Liver (tissue), 9 donors: ENCODE measurements around the gene KCP. TPM values are rescaled to one million over a fixed set of nuclear protein-coding genes. Genes with fewer than 3 reads are reported as not detected.

Experiments
- DNase-seq: peaks from one replicate; pipeline ENCODE4 v3.0.0-alpha.2; 2017; ENCODE audit warnings: low spot score
- H3K27ac ChIP-seq, 2 donors: one replicate each; pipeline ENCODE4 v1.7.0; 2013; ENCODE audit warnings: inconsistent platforms in 2 of 2, low read length in 2 of 2, control low read depth in 1 of 2, low read depth in 1 of 2, mild to moderate bottlenecking in 1 of 2
- H3K27me3 ChIP-seq, 4 donors: one replicate each; pipeline versions ENCODE4 v1.6.1 to v1.7.0; 2013; ENCODE audit warnings: low read length in 3 of 4, inconsistent platforms in 1 of 4, mild to moderate bottlenecking in 1 of 4, moderate library complexity in 1 of 4; ENCODE audit not compliant: control insufficient read depth in 4 of 4, insufficient read depth in 4 of 4
- H3K36me3 ChIP-seq, 4 donors: one replicate each; pipeline versions ENCODE4 v1.6.1 to v1.7.0; 2013; ENCODE audit warnings: low read length in 3 of 4, mild to moderate bottlenecking in 3 of 4, low read depth in 1 of 4, moderate library complexity in 1 of 4; ENCODE audit not compliant: control insufficient read depth in 4 of 4, insufficient read depth in 3 of 4
- H3K4me1 ChIP-seq, 4 donors: one replicate each; pipeline versions ENCODE4 v1.6.1 to v1.7.0; 2013; ENCODE audit warnings: low read length in 3 of 4, mild to moderate bottlenecking in 3 of 4, moderate library complexity in 1 of 4; ENCODE audit not compliant: control insufficient read depth in 4 of 4, insufficient read depth in 4 of 4
- H3K4me3 ChIP-seq, 3 donors: one replicate each; pipeline versions ENCODE4 v1.6.1 to v1.7.0; 2013; ENCODE audit warnings: low read length in 3 of 3, control low read depth in 1 of 3, low read depth in 1 of 3, mild to moderate bottlenecking in 1 of 3
- H3K9ac ChIP-seq, 2 donors: one replicate each; pipeline ENCODE4 v1.7.0; 2013; ENCODE audit warnings: low read length in 2 of 2, mild to moderate bottlenecking in 2 of 2, moderate library complexity in 2 of 2, control low read depth in 1 of 2, low read depth in 1 of 2
- H3K9me3 ChIP-seq, 4 donors: one replicate each; pipeline versions ENCODE4 v1.6.1 to v1.7.0; 2013; ENCODE audit warnings: low read length in 3 of 4; ENCODE audit not compliant: control insufficient read depth in 4 of 4
- EGR1 ChIP-seq, 2 donors: IDR thresholded peaks; 2 replicates each; pipeline ENCODE4 v1.6.1; 2016 to 2018; ENCODE audit warnings: antibody characterized with exemption in 2 of 2, low read depth in 2 of 2
- FOXA1 ChIP-seq: IDR thresholded peaks from 2 replicates; pipeline ENCODE4 v1.6.1; 2016; ENCODE audit warnings: antibody characterized with exemption
- FOXA2 ChIP-seq: IDR thresholded peaks from 2 replicates; pipeline ENCODE4 v1.6.1; 2016; ENCODE audit warnings: antibody characterized with exemption
- GABPA ChIP-seq, 2 donors: IDR thresholded peaks in 1 of 2; conservative IDR thresholded peaks in 1 of 2; 2 replicates each; pipeline ENCODE4 v1.6.1; 2016; ENCODE audit warnings: antibody characterized with exemption in 2 of 2, mild to moderate bottlenecking in 1 of 2, moderate library complexity in 1 of 2
- HNF4A ChIP-seq, 2 donors: conservative IDR thresholded peaks; 2 replicates each; pipeline ENCODE4 v1.6.1; 2016; ENCODE audit warnings: antibody characterized with exemption in 2 of 2, mild to moderate bottlenecking in 2 of 2
- HNF4G ChIP-seq: IDR thresholded peaks from 2 replicates; pipeline ENCODE4 v1.6.1; 2016; ENCODE audit warnings: antibody characterized with exemption
- JUND ChIP-seq, 2 donors: IDR thresholded peaks; 2 replicates each; pipeline ENCODE4 v1.6.1; 2016; ENCODE audit warnings: antibody characterized with exemption in 2 of 2
- RXRA ChIP-seq, 2 donors: IDR thresholded peaks; 2 replicates each; pipeline ENCODE4 v1.6.1; 2017 to 2018; ENCODE audit warnings: antibody characterized with exemption in 2 of 2, mild to moderate bottlenecking in 1 of 2
- SP1 ChIP-seq: IDR thresholded peaks from 2 replicates; pipeline ENCODE4 v1.6.1; 2018; ENCODE audit warnings: antibody characterized with exemption, mild to moderate bottlenecking
- WGBS: extraction: QIAGEN DNeasy Blood & Tissue Kit; methylation state at CpG from one replicate; pipeline ENCODE4 v1.1.7; 2013; 5-methylcytosine and 5-hydroxymethylcytosine counted together
- polyA plus RNA-seq, 2 donors: library from polyadenylated mRNA; stranded (reverse) in 1 of 2; unstranded in 1 of 2; fragments of 200-250 nt in 1 of 2; fragments of >200 nt in 1 of 2; fragmentation: Nextera tagmentation in 1 of 2; extraction: Ambion mirVana in 1 of 2; gene quantifications; one replicate each; pipeline versions ENCODE4 v1.2.1 to v1.2.3, GENCODE V29; 2013 to 2015
- total RNA-seq, 2 donors: library from RNA; depleted of rRNA; stranded (reverse); fragments of >200 nt; gene quantifications; one replicate each; pipeline ENCODE4 v1.2.3, GENCODE V29; 2014
- TF ChIP-seq, protein P1 (sequence below): IDR thresholded peaks from 2 replicates; pipeline ENCODE4 v1.6.1; 2016; ENCODE audit warnings: antibody characterized with exemption
- TF ChIP-seq, protein P2 (sequence below): fragments of 150-350 bp; IDR thresholded peaks from 2 replicates; pipeline ENCODE4 v1.5.1; 2017; ENCODE audit warnings: improper control_type of control experiment, low read depth, low read length; ENCODE audit not compliant: missing input control
- TF ChIP-seq, protein P3 (sequence below): IDR thresholded peaks from 2 replicates; pipeline ENCODE4 v1.6.1; 2016; ENCODE audit warnings: antibody characterized with exemption, mild to moderate bottlenecking
- donor health status: healthy.
- donor health status: healthy.
- donor health status: healthy.
- donor health status: healthy.
- donor health status: healthy.

The KCP gene
- total and polyA plus RNA-seq, 4 donors, result 0.02 to 0.08 (median 0.05) TPM; not detected in 1

DNA sequence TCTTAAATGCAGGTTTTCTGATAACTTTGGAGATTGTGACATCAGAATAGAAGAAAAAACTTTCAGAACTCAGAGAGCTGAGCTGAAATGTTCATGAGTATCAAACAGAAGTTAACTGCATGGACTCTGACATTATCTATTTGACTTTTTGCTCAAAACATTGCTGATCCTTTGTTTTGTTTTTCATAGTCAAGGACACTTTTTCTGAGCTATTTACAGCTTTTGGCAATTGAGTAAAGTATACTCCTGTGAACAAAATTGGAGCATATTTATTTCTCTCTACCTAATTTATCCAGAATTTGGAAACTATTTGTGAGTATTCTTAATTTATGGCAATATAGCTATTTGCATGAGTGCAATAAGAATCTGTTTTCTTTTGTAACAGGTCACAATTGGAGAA, 11.1 kb downstream of the KCP start:
- no peak for TF ChIP-seq EGR1 (IDR thresholded peaks at IDR 0.05; ENCODE audit: low read depth in 2 of 2)
- no peak for TF ChIP-seq RXRA (IDR thresholded peaks at IDR 0.05)
- TF ChIP-seq, protein P1, sequence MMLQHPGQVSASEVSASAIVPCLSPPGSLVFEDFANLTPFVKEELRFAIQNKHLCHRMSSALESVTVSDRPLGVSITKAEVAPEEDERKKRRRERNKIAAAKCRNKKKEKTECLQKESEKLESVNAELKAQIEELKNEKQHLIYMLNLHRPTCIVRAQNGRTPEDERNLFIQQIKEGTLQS, result no peak
- TF ChIP-seq GABPA (IDR thresholded peaks at IDR 0.05 in 1 of 2, conservative IDR thresholded peaks at IDR 0.05 in 1 of 2), result no peak
- peak; percentile 26 to 36 for TF ChIP-seq HNF4A (conservative IDR thresholded peaks at IDR 0.05)
- peak overlapping the region in 1 of 2 donors; percentile 31 for H3K9ac ChIP-seq
- no peaks in the 10 kb centered on the region for H3K9me3 ChIP-seq
- no peaks in the 10 kb centered on the region for H3K27me3 ChIP-seq
- H3K4me3 ChIP-seq, result no peak overlapping the region
- DNase-seq, result no peak
- peak overlapping the region; percentile 73 to 84 for H3K27ac ChIP-seq
- no peaks in the 10 kb centered on the region for H3K36me3 ChIP-seq
- peaks cover 0 to 15% (median 10%) of the 10 kb centered on the region in 4 donors for H3K4me1 ChIP-seq

DNA sequence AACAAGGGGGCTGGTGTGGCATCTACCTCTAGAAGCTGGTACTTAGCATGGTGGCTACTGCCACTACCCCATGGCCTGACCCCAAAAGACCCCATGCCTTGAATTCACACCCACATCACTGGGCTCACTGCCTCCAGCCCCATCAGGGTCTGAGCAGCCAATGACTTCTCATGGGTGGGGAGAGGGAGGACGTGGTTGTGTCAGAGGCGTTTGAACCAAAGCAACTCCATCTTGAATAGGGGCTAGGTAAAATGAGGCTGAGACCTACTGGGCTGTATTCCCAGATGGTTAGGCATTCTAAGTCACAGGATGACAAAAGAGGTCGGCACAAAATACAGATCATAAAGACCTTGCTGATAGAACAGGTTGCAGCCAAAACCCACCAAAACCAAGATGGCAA, 15.2 kb downstream of the KCP start:
- TF ChIP-seq EGR1 (IDR thresholded peaks at IDR 0.05; ENCODE audit: low read depth in 2 of 2) (no peak), FOXA1 (no peak), JUND (IDR thresholded peaks at IDR 0.05) (no peak)
- TF ChIP-seq, protein P2, sequence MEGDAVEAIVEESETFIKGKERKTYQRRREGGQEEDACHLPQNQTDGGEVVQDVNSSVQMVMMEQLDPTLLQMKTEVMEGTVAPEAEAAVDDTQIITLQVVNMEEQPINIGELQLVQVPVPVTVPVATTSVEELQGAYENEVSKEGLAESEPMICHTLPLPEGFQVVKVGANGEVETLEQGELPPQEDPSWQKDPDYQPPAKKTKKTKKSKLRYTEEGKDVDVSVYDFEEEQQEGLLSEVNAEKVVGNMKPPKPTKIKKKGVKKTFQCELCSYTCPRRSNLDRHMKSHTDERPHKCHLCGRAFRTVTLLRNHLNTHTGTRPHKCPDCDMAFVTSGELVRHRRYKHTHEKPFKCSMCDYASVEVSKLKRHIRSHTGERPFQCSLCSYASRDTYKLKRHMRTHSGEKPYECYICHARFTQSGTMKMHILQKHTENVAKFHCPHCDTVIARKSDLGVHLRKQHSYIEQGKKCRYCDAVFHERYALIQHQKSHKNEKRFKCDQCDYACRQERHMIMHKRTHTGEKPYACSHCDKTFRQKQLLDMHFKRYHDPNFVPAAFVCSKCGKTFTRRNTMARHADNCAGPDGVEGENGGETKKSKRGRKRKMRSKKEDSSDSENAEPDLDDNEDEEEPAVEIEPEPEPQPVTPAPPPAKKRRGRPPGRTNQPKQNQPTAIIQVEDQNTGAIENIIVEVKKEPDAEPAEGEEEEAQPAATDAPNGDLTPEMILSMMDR, result no peak
- TF ChIP-seq, protein P3, sequence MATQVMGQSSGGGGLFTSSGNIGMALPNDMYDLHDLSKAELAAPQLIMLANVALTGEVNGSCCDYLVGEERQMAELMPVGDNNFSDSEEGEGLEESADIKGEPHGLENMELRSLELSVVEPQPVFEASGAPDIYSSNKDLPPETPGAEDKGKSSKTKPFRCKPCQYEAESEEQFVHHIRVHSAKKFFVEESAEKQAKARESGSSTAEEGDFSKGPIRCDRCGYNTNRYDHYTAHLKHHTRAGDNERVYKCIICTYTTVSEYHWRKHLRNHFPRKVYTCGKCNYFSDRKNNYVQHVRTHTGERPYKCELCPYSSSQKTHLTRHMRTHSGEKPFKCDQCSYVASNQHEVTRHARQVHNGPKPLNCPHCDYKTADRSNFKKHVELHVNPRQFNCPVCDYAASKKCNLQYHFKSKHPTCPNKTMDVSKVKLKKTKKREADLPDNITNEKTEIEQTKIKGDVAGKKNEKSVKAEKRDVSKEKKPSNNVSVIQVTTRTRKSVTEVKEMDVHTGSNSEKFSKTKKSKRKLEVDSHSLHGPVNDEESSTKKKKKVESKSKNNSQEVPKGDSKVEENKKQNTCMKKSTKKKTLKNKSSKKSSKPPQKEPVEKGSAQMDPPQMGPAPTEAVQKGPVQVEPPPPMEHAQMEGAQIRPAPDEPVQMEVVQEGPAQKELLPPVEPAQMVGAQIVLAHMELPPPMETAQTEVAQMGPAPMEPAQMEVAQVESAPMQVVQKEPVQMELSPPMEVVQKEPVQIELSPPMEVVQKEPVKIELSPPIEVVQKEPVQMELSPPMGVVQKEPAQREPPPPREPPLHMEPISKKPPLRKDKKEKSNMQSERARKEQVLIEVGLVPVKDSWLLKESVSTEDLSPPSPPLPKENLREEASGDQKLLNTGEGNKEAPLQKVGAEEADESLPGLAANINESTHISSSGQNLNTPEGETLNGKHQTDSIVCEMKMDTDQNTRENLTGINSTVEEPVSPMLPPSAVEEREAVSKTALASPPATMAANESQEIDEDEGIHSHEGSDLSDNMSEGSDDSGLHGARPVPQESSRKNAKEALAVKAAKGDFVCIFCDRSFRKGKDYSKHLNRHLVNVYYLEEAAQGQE, result no peak
- H3K27me3 ChIP-seq, result no peaks in the 10 kb centered on the region
- WGBS, result 94% methylated on average over 3 of the region's 3 CpGs

DNA sequence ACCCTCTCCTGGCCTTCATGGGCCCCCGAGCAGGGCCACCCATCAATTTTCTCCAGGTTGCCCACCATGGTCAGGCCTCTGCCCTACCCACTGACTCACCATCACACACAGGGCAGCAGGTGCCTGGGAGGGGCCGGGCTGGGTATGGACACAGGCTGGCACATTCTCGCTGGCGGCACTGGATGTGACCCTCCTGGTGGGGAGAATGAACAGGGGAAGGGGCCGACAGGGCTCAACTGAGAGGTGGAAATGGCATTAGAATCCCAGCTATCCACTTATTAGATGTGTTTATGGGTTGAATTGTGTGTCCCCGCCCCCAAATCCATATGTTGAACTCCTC, 16.4 kb downstream of the KCP start:
- no peak for DNase-seq
- no peaks in the 10 kb centered on the region for H3K9me3 ChIP-seq
- H3K9ac ChIP-seq, result no peak overlapping the region
- 96% methylated on average over 6 of the region's 6 CpGs for WGBS
- no peak overlapping the region for H3K27ac ChIP-seq
- TF ChIP-seq SP1, result no peak
- TF ChIP-seq, protein P3, result no peak
- TF ChIP-seq HNF4G, result no peak
- TF ChIP-seq EGR1 (IDR thresholded peaks at IDR 0.05; ENCODE audit: low read depth in 2 of 2), result no peak
- TF ChIP-seq FOXA2, result no peak
- no peak for TF ChIP-seq GABPA (IDR thresholded peaks at IDR 0.05 in 1 of 2, conservative IDR thresholded peaks at IDR 0.05 in 1 of 2)
- TF ChIP-seq, protein P1, result no peak
- no peak overlapping the region for H3K4me3 ChIP-seq
- peaks cover 0 to 5% (median 3%) of the 10 kb centered on the region in 4 donors for H3K4me1 ChIP-seq
- H3K27me3 ChIP-seq, result no peaks in the 10 kb centered on the region
- no peaks in the 10 kb centered on the region for H3K36me3 ChIP-seq

More for the DNA sequence above, 15.2 kb downstream of the KCP start:
- H3K27ac ChIP-seq, result no peak overlapping the region
- H3K4me1 ChIP-seq, result peaks cover 2 to 13% (median 9%) of the 10 kb centered on the region in 4 donors
- H3K9ac ChIP-seq, result no peak overlapping the region
- no peak for DNase-seq
- H3K9me3 ChIP-seq, result no peaks in the 10 kb centered on the region
- no peaks in the 10 kb centered on the region for H3K36me3 ChIP-seq
- no peak overlapping the region for H3K4me3 ChIP-seq
